BLaER1 treated with 17β-estradiol and CSF1 and Interleukin-3, amounts not matched to agents 10 nM and 100 nM (cell line): ENCODE data around the gene PCDH9.

ENCODE experiments used
- H3K27ac ChIP-seq, 11 experiments: shearing (Covaris generic); formaldehyde crosslinking; 2 replicates each; pipeline ENCODE4 v1.8.1; 2022
- H3K27me3 ChIP-seq, 11 experiments: shearing (Covaris generic); formaldehyde crosslinking; 2 replicates each; pipeline ENCODE4 v1.8.1; 2022
- H3K36me3 ChIP-seq, 11 experiments: shearing (Covaris generic); formaldehyde crosslinking; 2 replicates each; pipeline ENCODE4 v1.8.1; 2022
- H3K4me1 ChIP-seq, 10 experiments: shearing (Covaris generic); formaldehyde crosslinking; 2 replicates each; pipeline ENCODE4 v1.8.1; 2022
- H3K4me2 ChIP-seq, 11 experiments: shearing (Covaris generic); formaldehyde crosslinking; 2 replicates each; pipeline ENCODE4 v1.8.1; 2022
- H3K4me3 ChIP-seq, 10 experiments: shearing (Covaris generic); formaldehyde crosslinking; 2 replicates each; pipeline ENCODE4 v1.8.1; 2022
- H3K9ac ChIP-seq, 11 experiments: shearing (Covaris generic); formaldehyde crosslinking; 2 replicates each; pipeline ENCODE4 v1.8.1; 2022
- H3K9me3 ChIP-seq, 11 experiments: shearing (Covaris generic); formaldehyde crosslinking; replicated peaks in 1 of 11; 2 replicates each; pipeline ENCODE4 v1.8.1; 2022
- H4K20me1 ChIP-seq, 11 experiments: shearing (Covaris generic); formaldehyde crosslinking; 2 replicates each; pipeline ENCODE4 v1.8.1; 2022
- Cebpa-rat ChIP-seq, 11 experiments: shearing (Covaris generic); IDR thresholded peaks; 2 replicates each; pipeline ENCODE4 v1.8.1; 2022

The PCDH9 gene

DNA sequence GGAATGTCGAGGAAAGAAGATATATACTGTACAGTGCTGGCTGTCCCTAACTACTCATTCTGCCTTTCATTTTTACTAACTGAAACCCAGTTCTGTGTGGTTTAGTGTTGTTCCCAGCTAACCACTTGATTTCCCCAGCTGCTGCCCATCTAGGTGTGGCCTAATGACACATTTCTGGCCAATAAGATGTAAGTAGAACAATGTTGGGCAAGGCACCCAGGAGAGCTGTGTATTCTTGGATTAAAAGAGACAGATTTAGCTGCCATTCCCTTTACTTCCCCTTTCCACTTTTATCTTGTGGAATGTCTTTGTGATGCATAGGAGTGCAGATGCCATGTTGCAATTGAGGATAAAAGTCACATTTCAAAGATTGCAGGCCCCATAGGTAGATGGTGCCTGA, 28.3 kb upstream of the PCDH9 start:
- H3K9me3 ChIP-seq: no peaks in the 10 kb centered on the region
- no peak for TF ChIP-seq Cebpa-rat (IDR thresholded peaks at IDR 0.05)
- no peaks in the 10 kb centered on the region for H4K20me1 ChIP-seq
- 0 out of 20 replicates have a peak, but pooled peaks cover 0 to 5% (median 0%) of the 10 kb centered on the region in 10 experiments for H3K4me1 ChIP-seq
- H3K27me3 ChIP-seq: no peaks in the 10 kb centered on the region
- H3K27ac ChIP-seq: no peak overlapping the region
- H3K4me2 ChIP-seq: peak overlapping the region in 1 of 11 experiments; percentile 19; a peak in 1 of 22 replicates
- no peak overlapping the region for H3K4me3 ChIP-seq
- no peaks in the 10 kb centered on the region for H3K36me3 ChIP-seq
- no peak overlapping the region for H3K9ac ChIP-seq

DNA sequence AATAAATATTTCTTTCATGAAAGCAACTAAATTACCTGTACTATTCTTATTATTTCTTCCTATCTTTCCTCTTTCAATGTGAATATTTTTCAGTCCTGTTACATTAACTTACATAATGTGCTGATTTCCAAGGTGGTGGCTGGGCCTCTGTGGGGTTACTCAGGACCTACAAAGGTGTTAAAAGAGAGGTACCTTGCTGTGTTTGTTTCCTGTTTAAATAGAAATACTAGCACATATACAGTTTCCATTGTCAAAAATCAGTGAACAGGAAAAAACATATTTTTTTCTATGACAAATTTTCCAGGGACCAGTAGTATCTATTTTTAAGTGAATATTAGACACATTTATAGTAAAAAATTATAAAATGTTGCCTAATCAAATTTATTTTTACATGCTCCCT, 8.7 kb upstream of the PCDH9 start:
- no peak for TF ChIP-seq Cebpa-rat (IDR thresholded peaks at IDR 0.05)
- Histone ChIP-seq H4K20me1 (no peaks in the 10 kb centered on the region), H3K36me3 (no peaks in the 10 kb centered on the region), H3K4me1 (peaks cover 0 to 7% (median 0%) of the 10 kb centered on the region in 10 experiments; a peak in 3 of 20 replicates), H3K4me2 (no peak overlapping the region), H3K9me3 (no peaks in the 10 kb centered on the region), H3K27me3 (no peaks in the 10 kb centered on the region), H3K4me3 (no peak overlapping the region), H3K27ac (no peak overlapping the region), H3K9ac (no peak overlapping the region)

DNA sequence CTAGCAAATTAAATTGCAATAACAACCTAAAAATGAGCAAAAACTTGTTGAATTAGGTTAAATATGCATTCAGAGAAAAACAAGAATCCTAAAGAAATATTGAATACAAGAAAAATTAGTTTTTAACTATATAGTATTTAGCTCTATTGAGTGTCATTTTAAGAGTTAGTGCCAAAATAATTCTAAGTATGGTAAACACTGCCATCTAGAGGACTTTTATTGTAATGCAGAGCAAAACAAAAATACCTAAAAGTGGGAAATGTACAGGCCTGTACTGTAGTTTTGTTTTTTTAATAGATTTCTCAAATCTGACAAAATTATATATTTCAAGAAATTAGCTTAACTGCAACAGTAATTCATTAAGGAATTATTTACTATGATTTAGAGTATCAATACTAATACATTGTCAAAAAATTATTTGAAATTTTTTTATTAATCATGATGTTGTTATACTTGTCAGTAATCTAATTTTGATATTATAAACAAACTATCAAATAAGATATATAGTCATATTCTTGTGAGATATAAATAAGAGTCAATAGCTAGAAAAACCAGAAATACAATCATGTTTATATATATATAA, 8.2 kb upstream of the PCDH9 start:
- peaks cover 0 to 7% (median 0%) of the 10 kb centered on the region in 10 experiments; a peak in 3 of 20 replicates for H3K4me1 ChIP-seq
- H3K4me2 ChIP-seq: no peak overlapping the region
- H3K4me3 ChIP-seq: no peak overlapping the region
- H4K20me1 ChIP-seq: no peaks in the 10 kb centered on the region
- H3K9me3 ChIP-seq: no peaks in the 10 kb centered on the region
- H3K27me3 ChIP-seq: no peaks in the 10 kb centered on the region
- no peak overlapping the region for H3K27ac ChIP-seq
- no peak overlapping the region for H3K9ac ChIP-seq
- no peak for TF ChIP-seq Cebpa-rat (IDR thresholded peaks at IDR 0.05)
- no peaks in the 10 kb centered on the region for H3K36me3 ChIP-seq

DNA sequence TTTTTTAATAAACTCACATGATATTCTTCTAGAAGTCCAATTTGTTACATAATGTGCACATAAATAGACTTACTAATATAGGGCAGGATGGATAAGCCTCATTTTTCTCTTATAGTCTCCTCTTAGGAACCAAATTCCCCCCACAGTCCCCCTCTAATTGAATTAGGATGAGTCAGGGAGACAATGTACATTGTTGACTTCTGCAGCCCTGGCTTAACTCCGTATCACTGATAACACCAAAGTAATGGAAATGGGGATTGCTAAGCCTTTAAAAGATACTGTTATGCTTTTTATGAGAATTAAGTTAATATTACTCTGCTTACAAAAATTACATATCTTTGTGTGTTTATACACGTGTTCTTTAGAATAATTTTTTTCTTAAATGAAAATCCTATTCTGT, 5.1 kb upstream of the PCDH9 start:
- Histone ChIP-seq H3K4me1 (peaks cover 0 to 7% (median 5%) of the 10 kb centered on the region in 10 experiments; a peak in 5 of 20 replicates), H3K27ac (no peak overlapping the region), H3K36me3 (no peaks in the 10 kb centered on the region), H3K4me2 (no peak overlapping the region), H3K27me3 (no peaks in the 10 kb centered on the region), H3K9me3 (no peaks in the 10 kb centered on the region), H3K9ac (no peak overlapping the region), H4K20me1 (no peaks in the 10 kb centered on the region), H3K4me3 (no peak overlapping the region)
- TF ChIP-seq Cebpa-rat (IDR thresholded peaks at IDR 0.05): no peak

DNA sequence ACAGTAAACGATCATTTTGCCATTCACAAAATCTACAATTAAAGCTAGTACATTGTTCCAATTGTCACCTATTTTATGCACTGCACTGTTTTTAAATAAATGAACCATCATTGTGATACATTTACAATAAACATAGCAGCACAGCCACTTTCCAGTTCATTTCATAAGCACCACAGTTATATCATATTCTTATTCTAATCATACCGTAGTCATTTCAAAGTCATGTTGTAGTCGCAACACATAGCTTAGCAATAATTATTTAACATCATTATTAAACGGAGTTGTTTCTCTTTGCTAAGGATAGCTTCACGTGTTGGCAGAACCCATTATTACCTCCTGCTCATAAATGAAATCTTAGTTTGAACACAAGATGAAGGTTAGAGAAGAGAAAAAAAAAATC, 2.2 kb upstream of the PCDH9 start:
- Histone ChIP-seq H3K9ac (no peak overlapping the region), H3K4me2 (no peak overlapping the region), H3K4me3 (no peak overlapping the region), H3K27ac (no peak overlapping the region), H3K9me3 (no peaks in the 10 kb centered on the region), H3K4me1 (peaks cover 14 to 28% (median 24%) of the 10 kb centered on the region in 10 experiments; a peak in 19 of 20 replicates), H3K36me3 (no peaks in the 10 kb centered on the region), H4K20me1 (peaks cover 0 to 14% (median 0%) of the 10 kb centered on the region in 11 experiments; a peak in 1 of 22 replicates), H3K27me3 (peaks cover 0 to 4% (median 0%) of the 10 kb centered on the region in 11 experiments; a peak in 2 of 22 replicates)
- no peak for TF ChIP-seq Cebpa-rat (IDR thresholded peaks at IDR 0.05)

DNA sequence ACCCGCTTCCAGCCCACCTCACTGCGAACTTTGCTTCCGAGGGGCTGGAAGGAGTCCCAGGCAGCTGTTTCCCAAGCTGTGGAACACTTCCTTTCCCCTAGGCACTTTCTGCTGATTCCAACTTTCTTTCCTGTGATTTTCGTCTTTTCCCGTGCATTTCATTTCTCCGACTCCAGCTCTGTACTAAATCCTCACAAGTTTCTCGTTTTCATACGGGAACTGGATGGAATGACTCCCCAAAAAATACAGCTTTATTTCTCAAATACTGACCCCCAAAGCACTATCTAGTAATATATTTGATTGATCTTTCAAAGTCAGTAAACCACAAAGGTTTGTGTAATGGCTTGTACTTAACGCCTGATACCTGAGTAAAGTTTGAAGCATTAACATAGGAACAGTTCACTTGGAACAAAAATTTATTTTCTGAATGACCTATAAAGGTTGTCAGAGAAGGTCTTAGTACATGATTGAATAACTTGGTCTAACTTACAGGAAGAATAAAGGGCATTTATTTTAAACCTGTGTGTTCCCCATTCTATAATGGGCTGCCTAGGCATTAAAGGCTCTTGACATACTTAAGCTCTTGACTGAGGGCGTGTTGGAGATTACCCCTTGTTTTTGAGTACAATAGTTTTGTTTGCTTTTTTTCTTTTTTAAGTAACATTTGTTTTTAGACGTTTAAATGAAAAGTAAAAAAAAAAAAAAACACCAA, 1.3 kb upstream of the PCDH9 start:
- Histone ChIP-seq H3K4me3 (peak overlapping the region; percentile 73 to 95 (median 86)), H3K27me3 (peaks cover 0 to 4% (median 0%) of the 10 kb centered on the region in 11 experiments; a peak in 2 of 22 replicates), H3K36me3 (no peaks in the 10 kb centered on the region), H3K4me2 (peak overlapping the region; percentile 79 to 94 (median 88)), H4K20me1 (peaks cover 0 to 14% (median 0%) of the 10 kb centered on the region in 11 experiments; a peak in 1 of 22 replicates), H3K4me1 (peaks cover 19 to 37% (median 33%) of the 10 kb centered on the region in 10 experiments), H3K9ac (peak overlapping the region; percentile 76 to 90 (median 83)), H3K27ac (peak overlapping the region in 10 of 11 experiments; percentile 58 to 89 (median 83); a peak in 20 of 22 replicates), H3K9me3 (no peaks in the 10 kb centered on the region)
- TF ChIP-seq Cebpa-rat (IDR thresholded peaks at IDR 0.05): no peak

DNA sequence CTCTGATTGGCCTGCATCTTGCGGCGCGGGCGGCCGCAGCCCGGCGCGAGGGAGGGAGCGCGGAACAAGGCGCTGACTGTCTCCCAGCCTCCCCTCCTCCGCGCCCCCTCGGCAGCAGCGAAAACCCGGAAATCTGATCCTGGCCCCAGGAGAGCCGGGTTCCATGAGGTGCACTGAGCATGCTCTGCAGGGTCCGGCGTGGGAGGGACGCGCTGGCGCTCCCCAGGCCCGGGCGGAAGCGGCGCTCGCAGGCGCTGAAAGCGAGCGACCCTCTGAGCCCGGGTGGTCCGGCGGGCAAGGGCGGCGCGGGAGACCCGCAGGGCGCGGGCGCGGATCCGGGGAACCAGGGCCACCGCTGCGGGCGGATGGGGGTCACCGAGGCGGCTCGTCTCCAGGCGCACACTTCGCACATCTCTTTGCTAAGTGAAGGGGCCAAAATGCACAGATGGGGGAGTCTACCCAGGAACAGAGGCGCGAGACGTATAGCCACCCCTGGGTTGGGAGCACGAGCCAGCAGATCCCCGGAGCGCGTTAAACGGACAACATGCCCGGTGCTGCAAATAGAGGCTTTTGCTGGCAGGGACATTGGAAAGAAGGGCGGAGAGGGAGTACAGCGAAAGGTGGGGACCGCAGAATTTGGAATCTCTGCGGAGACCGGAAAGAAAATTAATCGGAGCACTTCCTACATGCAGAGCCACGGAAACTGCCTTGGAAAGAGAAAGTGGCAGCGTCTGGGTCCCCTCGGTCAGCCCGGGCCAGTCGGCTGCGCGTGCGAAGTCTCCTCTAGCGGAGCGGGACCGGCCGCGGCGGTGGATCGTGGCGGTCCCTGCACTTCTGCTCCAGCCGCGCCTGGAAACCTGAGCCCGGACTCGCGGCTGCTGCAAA, 510 bp upstream of the PCDH9 start:
- peaks cover 0 to 4% (median 0%) of the 10 kb centered on the region in 11 experiments; a peak in 2 of 22 replicates for H3K27me3 ChIP-seq
- peaks cover 0 to 14% (median 0%) of the 10 kb centered on the region in 11 experiments; a peak in 1 of 22 replicates for H4K20me1 ChIP-seq
- no peaks in the 10 kb centered on the region; a peak in 1 of 22 replicates for H3K36me3 ChIP-seq
- TF ChIP-seq Cebpa-rat (IDR thresholded peaks at IDR 0.05): no peak
- H3K9ac ChIP-seq: peak overlapping the region; percentile 76 to 90 (median 83)
- peaks cover 27 to 45% (median 41%) of the 10 kb centered on the region in 10 experiments for H3K4me1 ChIP-seq
- H3K27ac ChIP-seq: peak overlapping the region; percentile 24 to 89 (median 83); a peak in 20 of 22 replicates
- no peaks in the 10 kb centered on the region for H3K9me3 ChIP-seq
- peak overlapping the region; percentile 73 to 95 (median 86) for H3K4me3 ChIP-seq
- peak overlapping the region; percentile 84 to 96 (median 93) for H3K4me2 ChIP-seq

DNA sequence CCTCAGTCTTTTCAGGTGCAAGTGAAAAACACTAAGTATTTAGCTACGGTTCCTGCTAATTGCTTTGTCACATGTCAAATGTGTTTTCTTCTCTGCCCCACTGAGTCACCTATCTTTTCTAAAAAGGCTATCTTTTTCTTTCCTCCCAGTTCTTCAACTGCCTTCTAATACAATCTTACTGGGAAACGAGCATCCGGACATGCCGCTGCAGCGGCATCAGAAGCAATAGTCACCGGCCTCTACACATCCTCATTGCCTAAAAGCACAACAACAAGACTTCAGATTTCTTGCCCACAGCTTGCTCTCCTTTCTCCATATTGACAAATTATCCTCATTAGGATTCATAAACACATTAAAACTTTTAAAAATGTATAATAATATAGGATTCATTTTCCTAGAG, 1.2 kb downstream of the PCDH9 start:
- peaks cover 0 to 4% (median 0%) of the 10 kb centered on the region in 11 experiments; a peak in 2 of 22 replicates for H3K27me3 ChIP-seq
- H3K4me1 ChIP-seq: peaks cover 40 to 60% (median 53%) of the 10 kb centered on the region in 10 experiments
- peak overlapping the region; percentile 89 to 97 (median 96) for H3K4me2 ChIP-seq
- TF ChIP-seq Cebpa-rat (IDR thresholded peaks at IDR 0.05): no peak
- H3K4me3 ChIP-seq: peak overlapping the region; percentile 73 to 95 (median 86)
- H3K36me3 ChIP-seq: no peaks in the 10 kb centered on the region; a peak in 1 of 22 replicates
- H3K9ac ChIP-seq: peak overlapping the region in 10 of 11 experiments; percentile 76 to 90 (median 84); a peak in 19 of 22 replicates
- H4K20me1 ChIP-seq: peaks cover 0 to 14% (median 0%) of the 10 kb centered on the region in 11 experiments; a peak in 1 of 22 replicates
- H3K27ac ChIP-seq: peak overlapping the region in 4 of 11 experiments; percentile 4 to 35 (median 8); a peak in 2 of 22 replicates
- H3K9me3 ChIP-seq: no peaks in the 10 kb centered on the region
